NCI-H524 (cell line): ENCODE results near the gene SEC14L1.
"Not testable (repeated sequence)": the region's sequence is repeated elsewhere in the genome, so short reads cannot be mapped to it uniquely, and the experiment has no call there.

Experiments
- DNase-seq, 2 experiments: peaks; one replicate each; lab custom pipeline; 2025; lab: John Stamatoyannopoulos, UW

Gene SEC14L1

DNA sequence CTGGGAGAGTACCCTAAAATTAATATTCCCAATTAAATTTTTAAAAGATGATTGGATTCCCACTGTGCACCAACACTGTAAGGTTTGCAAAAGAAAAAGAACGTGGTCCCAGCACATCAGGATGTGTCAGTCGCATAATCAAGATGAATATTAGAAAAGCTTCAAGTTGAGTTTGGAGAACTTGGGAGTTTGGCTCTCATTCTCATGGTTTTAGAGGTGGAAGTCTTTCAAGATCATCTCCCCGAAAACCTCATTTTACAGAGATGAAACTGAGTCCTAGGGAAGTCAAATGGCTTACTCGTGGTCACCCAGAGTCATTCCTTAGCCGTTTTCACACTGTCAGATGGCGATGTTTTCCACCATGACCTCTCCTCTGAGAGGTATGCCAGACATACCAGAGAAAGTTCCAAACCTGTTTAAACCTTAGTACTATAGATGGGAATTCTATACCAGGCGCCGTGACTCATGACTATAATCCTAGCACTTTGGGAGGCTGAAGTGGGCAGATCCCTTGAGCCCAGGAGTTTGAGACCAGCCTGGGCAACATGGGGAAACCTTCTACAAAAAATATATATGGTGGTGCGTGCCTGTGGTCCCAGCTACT is 1.2 kb downstream of the SEC14L1 start:
- DNase-seq: no peak

DNA sequence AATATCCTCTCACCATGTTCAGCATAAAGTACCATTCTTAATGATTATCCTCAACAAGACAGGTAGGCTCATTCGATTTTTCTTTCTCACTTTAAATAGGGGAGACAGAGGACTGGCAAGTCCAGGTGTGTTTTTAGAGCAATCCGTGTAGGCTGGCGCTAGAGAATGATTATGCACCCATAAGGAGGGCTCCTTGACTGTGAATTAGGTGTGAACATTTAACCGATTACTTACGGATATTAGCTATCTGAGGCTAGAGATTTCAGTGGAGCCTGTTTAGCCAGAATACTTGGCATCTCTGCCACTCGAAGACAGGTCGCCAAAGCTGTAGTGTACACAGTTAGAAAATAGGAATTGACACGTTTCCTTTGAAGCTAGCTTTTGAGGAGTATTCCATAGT is 1.9 kb downstream of the SEC14L1 start:
- DNase-seq: no peak

DNA sequence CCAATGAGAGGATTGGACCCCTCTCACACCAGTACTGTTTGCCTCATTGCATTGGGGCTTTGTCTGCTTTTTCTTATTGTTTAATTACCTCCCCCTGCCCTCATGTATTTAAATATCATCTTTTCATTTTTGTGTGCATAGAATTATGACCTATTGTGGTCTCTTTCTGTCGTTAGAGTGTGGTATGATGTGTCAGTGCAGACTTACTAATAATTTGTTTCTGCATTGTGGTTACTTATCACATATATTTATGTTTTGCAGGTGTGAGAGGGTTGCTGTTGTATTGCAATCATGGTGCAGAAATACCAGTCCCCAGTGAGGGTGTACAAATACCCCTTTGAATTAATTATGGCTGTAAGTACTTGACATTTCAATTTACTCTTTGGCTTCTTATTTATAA is 2.5 kb downstream of the SEC14L1 start:
- DNase-seq: no peak

DNA sequence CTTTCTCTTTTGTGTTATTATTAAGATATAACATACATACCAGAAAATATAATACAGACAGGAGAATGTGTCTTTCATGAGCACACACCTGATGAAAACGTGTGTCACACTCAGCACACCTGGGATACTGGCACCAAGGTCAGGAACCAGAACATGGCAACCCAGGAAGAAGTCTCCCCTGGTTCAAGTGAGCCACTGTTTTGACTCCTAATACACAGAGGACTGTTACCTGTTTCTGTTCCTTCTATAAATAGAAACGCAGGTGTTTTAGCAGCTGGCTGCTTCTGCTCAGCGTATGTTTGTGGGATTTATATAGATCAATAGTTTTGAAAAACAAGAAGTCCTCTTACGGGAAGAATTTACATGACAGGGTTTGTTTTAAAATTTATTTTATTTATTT is 3.5 kb downstream of the SEC14L1 start:
- DNase-seq: no peak

DNA sequence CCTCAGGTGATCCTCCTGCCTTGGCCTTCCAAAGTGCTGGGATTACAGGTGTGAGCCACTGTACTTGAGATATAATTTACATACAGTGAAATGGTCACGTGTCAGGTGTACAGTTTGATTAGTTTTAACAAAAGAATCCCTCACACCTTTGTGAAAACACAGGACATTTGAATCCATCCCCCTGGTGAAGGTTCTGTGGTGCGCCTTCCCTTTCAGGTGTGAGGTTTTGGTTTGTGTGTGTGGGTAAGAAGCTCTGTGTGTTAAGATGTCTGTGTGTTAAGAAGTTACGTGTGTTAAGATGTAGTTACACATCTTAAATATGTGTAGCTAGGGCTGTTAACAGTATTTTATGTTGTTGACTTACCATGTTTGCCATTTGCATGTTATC is 4.4 kb downstream of the SEC14L1 start:
- DNase-seq: no peak

DNA sequence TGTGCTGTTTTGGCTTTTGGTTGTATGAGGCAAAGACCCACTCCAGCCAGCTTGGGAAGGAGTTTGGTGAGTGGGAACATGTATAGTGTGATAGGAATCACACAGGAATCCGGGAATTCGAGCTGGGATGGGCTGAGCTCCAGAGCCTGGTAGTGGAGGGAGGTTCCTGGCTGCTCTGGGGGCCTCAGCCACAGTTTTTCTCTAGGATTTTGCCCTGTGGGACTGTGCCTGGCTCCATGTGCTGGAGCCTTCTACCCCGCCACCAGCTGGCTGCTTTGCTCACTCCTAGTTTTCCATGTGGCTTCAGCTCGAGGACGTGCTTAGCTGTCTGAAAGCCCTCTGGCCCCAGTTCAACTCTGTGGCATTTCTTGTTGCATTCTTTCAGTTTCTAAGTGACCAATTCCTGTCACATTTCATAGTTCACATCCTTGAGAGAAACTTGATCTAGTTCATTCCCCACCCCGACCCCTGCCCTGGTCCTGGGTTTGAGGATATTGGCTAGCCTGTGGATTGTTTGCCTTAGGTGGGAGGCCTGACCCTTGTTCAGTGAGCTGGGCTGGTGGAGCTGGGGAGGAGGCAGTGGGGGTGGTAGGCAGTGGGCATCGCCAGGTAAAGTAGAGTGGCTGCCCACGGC is 5.0 kb downstream of the SEC14L1 start:
- peak in 1 of 2 experiments; percentile 25 for DNase-seq

DNA sequence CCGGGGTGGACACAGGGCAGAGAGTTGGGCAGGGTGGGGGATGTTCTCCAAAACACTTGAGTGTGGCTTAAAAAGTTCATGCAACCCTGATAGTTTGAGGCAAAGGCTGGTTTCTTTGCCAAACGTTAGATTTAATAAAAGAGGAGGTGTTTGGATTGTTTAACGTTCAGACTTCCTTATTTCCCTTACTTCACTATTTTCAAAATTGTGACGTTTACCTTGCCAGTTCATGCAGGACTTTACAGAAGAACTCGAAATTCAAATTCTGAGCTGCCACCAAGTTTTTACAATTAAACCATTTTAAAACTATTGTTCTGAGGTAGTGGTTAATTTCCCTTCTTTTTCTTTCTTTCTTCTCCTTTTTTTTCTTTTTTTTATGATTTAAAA is 5.5 kb downstream of the SEC14L1 start:
- no peak for DNase-seq

DNA sequence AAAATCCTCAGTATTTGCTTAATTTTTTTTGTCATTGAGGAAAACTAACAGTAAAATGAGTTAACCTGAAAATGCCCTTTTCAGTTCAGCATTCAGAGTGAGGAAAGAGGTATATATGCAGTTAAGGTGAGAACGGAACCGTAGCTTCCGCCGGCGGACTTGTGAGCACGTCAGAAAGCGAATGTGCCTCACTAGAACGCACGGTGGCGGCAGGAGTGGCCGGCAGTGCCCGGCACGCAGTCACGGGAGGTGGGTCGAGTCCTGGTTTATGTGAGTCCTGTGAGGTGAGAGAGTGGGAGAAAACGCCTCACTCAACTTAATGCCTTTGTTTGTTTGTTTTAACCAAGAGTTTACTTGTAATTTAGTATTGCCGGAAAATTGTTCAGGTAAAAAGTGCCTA is 6.1 kb downstream of the SEC14L1 start:
- no peak for DNase-seq

DNA sequence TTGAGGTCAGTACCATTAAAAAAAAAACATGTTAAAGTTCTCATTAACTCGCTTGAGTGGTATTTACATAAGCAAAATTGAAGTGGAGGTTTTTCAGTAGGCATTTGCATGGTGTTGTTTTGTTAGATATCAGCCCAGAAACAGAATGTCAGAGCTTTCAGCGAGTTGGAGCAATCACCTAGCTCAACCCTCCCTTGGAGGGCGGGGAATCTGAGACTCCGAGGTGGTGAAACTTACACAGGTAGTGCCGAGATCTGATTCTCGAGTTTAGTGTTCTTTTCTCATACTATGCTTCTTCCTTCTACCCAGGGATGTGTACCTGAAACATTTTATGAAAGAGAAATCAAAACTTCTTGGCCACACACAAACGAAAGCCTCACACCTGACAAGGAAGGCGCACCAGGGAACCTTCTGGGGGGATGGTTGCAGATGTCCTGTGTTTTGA is 6.6 kb downstream of the SEC14L1 start:
- no peak for DNase-seq

DNA sequence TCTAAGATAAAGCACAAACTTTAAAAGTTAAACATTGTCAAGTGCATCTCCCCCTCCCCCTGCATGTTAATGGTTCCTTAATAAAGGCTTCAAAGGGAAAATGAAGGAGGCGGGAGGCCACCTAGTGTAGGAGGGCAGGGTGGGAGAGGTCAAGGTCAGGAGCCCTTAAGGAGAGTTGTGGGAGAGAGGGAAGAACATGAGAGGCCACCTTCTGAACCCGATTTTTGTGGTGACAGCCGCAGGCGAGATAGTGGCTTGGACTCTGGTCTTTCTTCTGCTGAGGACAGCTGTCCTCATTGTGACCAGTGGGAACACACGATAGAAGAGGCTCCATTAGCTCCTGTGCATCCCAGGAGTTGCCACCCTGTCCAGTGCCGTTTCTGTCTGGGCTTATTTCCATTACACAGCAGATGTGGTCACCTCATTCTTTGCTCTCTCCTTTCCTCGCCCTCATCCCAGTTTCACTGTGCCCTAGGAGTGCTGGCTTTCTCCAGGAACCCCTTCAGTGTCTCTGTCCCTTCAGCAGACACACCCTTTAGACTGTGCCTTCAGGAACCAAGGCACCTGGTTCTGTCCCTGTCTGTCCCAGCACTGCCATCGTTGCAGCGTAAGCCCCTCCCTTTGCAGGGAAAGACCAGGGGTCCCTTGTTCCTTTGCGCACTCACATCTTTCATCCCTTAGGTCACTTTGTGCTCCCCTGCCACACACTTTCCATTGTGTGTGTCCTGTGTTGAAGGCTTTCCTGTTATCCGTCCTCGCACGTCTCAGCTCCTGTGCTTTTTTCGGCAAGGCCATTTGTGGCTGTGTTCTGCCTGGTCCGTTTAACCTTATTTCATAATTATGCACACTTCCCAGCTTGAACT is 7.5 kb downstream of the SEC14L1 start:
- no peak for DNase-seq

DNA sequence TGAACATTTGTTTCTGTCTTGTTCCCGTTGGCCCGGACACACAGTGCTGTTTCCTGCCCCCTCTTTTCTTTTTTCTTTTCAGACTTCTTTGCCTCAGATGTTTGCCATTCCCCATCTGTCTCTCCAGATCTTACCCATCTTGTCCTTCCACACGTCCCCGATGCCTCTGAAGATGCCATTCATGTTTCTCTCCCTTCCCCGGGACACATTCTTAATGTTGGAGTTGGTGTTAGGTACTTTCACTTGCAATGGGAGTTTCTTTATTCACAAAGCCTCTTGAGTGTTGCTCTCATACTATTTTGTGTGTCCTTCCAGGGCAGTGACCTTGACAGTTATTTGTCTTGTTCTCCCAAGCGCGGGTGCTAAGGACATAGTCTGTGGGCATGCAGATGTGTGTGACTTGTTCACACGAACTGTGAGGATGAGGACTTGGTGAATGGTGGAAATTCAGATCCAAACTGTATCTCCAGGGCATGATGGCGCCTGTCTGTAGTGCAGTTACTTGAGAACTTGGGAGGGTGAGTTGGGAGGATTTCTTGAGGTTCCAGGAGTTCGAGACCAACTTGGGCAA is 8.3 kb downstream of the SEC14L1 start:
- DNase-seq: no peak

DNA sequence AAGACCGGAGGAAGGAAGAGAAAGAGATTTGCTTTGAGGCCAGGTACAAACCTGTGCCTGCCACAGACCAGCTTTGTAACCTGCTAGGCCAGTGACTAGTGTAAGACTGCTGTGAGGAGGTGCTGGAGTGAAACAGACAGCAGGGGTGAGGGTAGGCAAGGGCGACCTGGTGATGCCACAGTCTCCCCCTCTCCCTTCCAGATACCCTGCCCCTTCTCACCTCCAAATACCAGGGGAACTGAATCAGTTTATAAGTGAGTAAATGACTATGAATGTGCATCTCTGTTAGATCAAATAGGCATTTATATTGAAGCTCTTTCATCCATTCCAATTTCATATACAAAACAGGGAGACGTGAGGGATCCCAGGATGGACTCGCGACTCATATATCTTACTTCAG is 9.4 kb downstream of the SEC14L1 start:
- no peak for DNase-seq

DNA sequence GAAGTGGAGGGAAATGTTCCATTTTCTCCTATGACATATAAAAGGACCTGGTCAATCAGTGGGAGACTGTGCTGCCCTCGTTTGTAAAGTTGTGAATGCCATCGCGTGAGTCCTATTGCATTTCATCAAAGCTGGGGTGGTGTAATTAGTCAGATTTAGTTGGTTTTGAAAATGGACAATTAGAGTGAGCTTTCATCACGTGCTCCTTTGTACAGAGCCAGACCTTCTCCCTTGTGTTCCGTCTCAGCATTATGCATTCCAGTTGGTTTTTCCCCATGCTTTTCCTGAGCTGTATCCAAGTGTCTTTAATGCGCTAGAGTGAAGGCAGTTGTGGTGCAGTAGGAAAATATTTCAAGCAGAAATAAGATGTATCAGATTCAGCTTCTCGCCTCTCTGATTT is 10.4 kb downstream of the SEC14L1 start:
- DNase-seq: no peak

DNA sequence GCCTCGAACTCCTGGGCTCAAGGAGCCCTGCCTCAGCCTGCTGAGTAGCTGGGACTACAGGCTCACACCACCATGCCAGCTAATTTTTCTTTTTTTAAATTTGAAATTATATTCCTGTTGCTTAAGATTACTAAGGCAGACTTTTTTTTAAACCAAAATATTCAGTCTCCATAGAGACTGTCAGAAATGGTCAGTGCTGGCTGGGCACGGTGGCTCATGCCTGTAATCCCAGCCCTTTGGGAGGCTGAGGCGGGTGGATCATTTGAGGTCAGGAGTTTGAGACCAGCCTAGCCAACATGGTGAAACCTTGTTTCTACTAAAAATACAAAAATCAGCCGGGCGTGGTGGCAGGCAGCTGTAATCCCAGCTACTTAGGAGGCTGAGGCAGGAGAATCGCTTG is 11.3 kb downstream of the SEC14L1 start:
- DNase-seq: not testable (repeated sequence)

DNA sequence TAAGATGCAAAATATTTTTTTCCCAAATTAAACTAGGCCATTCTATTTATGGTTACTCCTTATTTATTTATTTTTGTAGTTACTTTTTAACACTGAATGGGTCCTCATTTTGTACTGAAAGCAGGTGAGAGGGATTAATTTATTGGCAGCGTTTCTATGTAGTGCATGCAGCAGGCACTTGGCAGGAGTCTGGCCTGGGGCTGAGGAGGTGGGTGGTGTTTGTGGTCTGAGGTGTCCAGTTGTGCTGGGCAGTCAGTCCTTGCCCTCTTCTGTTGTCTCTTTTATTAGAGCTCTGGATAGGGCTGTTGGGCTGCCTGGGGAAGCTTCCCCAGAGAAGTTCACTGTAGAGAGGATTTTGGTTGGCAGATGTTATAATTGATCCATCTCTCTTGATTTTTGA is 12.7 kb downstream of the SEC14L1 start:
- DNase-seq: no peak

DNA sequence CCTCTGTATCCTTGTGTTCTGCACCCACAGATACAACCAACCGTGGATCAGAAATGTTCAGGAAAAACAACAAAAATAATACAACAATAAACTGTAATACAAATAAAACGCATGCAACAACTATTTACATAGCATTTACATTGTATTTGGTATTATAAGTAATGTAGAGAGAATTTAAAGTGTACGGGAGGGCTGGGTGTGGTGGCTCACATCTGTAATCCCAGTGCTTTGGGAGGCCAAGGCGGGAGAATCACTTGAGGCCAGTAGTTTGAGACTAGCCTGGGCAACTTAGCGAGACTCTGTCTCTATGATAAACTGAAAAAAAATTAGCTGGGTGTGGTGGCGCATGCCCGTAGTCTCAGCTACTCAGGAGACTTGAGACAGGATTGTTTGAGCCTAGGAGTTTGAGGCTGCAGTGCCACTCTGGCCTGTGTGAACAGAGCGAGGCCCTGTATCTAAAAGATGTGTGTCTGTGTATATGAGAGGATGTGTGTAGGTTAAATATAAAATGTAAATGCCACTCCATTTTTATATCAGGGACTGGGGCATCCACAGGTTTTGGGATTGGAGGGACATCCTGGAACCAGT is 13.3 kb downstream of the SEC14L1 start:
- no peak for DNase-seq

DNA sequence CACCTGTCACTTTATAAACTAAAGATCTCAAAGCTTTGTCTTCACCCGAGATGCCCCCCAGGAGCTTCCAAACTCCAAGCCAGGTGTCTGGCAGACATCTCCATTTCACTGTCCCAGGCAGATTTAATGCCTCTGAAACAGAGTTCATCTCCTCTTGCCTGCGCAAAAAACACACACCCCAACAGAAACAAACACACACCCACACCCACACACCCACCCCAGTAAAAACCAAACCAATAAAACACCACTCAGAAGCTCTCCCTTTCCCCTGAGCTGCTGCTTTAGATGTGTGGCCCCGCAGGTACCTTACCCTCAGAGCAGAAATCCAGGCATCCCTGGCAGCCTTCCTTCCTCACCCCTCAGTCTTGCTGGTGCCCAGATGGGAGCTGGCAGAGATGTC is 14.4 kb downstream of the SEC14L1 start:
- DNase-seq: no peak

DNA sequence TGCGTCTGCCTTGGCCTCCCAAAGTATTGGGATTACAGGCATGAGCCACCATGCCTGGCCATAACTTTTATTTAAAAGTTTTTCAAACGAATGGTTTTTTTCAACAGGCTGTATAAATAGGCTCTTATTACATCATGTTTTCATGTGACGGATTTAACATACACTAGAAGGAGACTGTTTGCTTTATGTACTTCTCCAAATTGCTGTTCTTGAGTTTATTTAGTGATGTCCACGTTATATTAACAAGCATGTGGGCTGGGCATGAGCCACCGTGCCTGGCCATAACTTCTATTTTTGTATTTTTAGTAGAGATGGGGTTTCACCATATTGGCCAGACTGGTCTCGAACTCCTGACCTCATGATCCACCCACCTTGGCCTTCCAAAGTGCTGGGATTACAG is 17.0 kb downstream of the SEC14L1 start:
- DNase-seq: not testable (repeated sequence)

DNA sequence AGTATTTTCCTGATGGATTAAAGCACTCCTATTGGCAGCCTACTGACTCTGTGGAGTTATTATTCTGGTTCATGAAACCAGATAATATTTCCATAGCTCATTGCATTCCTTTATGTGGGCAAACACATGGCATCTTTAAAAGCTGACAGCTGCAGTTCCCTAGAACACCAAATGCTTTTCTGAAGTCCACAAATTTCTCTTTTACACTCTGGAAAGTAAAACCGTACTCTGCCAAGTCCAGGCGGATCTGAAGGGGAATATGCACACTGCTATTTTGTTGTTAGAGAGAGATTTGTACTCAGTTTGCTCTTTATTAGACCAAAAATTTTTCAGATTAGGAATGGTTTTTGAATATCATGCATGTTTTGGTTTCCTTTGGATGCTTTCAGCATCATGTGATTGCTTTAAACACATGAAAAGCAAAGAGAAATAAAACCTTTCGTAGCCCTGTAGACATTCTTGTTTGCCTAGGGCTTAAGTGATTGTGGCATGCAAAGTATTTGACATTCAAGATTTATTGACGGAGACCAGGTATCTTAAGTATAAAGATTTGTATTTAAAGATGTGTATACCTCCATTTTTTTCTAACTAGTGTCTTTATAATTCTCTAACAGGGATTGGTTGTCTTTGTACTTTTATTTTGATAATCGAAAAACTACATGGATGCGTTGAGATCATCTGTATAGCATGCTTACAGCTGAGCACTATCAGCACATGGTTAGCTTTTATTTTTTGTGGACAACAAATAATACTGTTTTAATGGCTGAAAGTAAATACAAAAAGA is 19.5 kb downstream of the SEC14L1 start:
- DNase-seq: no peak

DNA sequence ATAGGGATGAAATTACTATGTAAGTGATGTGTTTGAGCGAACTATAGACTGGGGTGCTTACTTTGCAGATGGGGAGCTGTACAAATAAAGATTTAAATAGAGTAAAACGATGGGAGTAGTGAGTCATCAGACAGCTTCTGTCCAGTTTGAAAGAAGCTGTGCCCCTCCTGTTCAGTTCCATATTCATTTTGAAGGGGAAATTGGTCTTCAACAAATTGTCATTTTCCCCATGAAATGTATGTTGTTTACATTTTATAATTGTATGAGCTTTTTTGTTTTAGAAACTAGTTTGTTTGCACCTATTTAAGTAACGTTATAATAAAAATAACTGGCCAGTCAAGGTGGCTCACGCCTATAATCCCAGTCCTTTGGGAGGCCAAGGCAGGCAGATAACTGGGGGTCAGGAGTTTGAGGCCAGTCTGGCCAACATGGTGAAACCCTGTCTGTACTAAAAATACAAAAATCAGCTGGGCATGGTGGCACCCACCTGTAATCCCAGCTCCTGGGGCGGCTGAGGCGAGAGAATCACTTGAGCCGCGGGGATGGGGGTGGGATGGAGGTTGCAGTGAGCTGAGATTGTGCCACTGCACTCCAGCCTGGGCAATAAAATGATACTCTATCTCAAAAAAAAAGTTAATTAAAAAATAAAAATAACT is 20.2 kb downstream of the SEC14L1 start:
- DNase-seq: no peak

DNA sequence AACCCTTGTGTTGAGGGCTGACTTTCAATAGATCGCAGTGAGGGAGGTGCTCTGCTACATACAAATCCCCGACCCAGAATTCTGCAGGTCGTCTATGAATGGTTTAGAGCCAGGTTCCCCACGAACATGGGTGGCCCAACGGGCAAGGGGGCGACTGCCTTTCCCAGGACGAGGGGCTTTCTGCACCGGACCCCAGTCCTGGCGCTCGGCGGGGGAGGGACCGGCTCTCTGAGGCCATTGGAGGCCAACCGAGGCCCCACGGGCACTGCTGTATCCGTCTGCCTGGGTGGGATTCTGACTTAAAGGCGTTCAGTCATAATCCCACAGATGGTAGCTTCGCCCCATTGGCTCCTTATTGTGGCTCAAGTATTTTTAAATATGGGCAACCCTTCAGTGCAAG is 21.2 kb downstream of the SEC14L1 start:
- no peak for DNase-seq
